Skin epidermis (tissue), 12 donors: ENCODE data around the gene GHRH.
A peak's percentile ranks its signal among the peaks of the same experiment; 100 is the strongest.

Source experiments
- H3K27ac ChIP-seq, 21 experiments: fragments of 200-600 bp; sonication (generic) in 11 of 21; one replicate each; pipeline ENCODE4 v1.5.0; 2020; ENCODE audit warnings: mild to moderate bottlenecking in 3 of 21, inconsistent platforms in 2 of 21, moderate library complexity in 2 of 21
- H3K4me3 ChIP-seq, 7 experiments: fragments of 200-600 bp; sonication (generic) in 2 of 7; one replicate each; pipeline ENCODE4 v1.5.0; 2020; ENCODE audit warnings: inconsistent platforms in 2 of 7, mild to moderate bottlenecking in 2 of 7, moderate library complexity in 1 of 7

Gene GHRH

GRCh38 chr20:37293301-37293943, 31.8 kb upstream of the GHRH start:
- H3K27ac ChIP-seq, result peak overlapping the region in 16 of 21 experiments; percentile 2 to 78 (median 63)
- H3K4me3 ChIP-seq, result no peak overlapping the region

DNA sequence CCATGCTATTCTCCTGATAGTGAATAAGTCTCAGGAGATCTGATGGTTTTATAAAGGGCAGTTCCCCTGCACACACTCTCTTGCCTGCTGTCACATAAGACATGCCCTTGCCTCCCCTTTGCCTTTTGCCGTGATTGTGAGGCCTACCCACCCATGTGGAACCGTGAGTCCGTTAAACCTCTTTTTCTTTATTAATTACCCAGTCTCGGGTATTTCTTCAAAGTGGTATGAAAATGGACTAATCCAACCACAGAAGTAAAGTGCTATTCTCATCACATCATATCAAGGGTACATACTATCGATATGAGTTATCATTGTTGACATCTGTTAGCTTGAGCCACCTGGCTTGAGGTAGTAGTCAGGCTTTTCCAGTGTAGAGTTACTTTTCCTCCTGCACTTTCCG, 30.1 kb upstream of the GHRH start:
- no peak overlapping the region for H3K27ac ChIP-seq

GRCh38 chr20:37290158-37290810, 28.7 kb upstream of the GHRH start:
- Histone ChIP-seq H3K4me3 (peak overlapping the region; percentile 56 to 95 (median 76)), H3K27ac (peak overlapping the region in 20 of 21 experiments; percentile 82 to 99 (median 96))

More for the DNA sequence above, 30.1 kb upstream of the GHRH start:
- H3K4me3 ChIP-seq, result no peak overlapping the region

GRCh38 chr20:37288091-37288490, 26.5 kb upstream of the GHRH start:
- peak overlapping the region in 12 of 21 experiments; percentile 7 to 99 (median 96) for H3K27ac ChIP-seq

DNA sequence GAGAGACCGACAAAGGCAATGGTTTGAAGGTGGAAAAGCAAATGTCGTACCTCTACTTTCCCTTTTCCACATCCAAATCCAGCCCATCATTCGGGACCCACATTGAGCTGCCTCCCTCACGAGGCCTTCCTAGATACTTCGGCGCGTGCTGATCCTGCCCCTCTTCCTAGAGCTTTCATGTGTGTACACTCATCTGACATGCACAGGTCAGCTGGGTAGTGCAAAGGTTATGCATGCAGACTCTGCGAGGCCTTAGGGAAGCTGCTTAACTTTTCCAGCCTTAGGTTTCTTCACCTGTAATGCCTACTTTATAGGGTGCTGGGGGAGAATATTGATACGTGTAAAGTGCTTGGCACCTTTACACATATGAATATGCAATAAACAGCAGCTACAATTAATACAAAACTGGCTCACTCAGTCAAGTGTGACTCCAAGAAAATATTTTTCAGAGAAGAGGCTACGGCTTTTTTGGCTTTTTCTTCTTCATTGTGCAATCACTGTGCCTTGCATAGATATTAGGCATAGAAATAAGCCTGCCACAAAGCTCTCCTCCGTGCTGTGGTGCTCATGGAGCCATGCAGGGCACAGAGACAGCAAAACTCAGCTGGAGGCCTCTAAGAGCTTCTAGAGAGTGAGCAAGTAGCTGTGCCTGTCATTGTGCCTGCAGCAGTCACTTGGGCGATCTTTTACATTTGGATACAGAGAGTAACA, 24.2 kb upstream of the GHRH start:
- no peak overlapping the region for H3K4me3 ChIP-seq
- H3K27ac ChIP-seq, result no peak overlapping the region

More at GRCh38 chr20:37288091-37288490, 26.5 kb upstream of the GHRH start:
- no peak overlapping the region for H3K4me3 ChIP-seq

GRCh38 chr20:37284691-37285161, 23.1 kb upstream of the GHRH start:
- Histone ChIP-seq H3K4me3 (no peak overlapping the region), H3K27ac (no peak overlapping the region)

DNA sequence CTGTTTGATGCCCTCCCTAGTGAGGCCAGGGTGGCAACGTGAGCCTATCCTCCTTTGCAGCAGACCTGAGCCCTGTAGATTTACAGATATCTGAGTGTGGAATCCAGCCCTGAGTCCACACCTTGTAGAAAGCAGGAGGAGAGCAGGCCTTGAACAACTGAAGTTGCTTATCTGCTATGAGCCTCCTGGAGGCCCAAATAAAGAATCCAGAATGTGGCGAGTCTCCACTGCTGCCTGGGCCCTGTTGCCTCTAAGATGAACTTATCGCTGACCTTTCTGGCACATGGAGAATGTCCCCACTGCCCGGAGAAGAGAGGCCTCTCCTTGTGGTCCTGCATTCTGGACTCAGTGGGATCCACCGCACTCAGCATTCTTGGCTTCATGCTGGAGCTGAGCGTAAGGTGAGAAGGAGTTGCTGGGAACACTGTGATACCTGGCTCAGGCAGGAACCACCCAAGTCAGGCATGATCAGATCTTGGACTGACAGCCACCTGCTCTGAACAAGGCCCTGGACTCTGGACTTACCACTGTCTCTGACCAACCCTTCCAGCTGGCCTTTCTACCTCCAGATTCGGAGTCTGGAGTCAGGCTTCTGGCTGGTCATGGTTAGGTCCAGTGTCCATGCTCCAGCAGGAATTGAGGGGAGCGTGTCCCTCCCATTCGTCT, 22.0 kb upstream of the GHRH start:
- Histone ChIP-seq H3K27ac (no peak overlapping the region), H3K4me3 (no peak overlapping the region)

- no peak overlapping the region for H3K4me3 ChIP-seq
- H3K27ac ChIP-seq, result no peak overlapping the region
These were observed 20.9 kb upstream of the GHRH start for GRCh38 chr20:37282556-37282955.

GRCh38 chr20:37280403-37280802, 18.8 kb upstream of the GHRH start:
- H3K4me3 ChIP-seq, result no peak overlapping the region

GRCh38 chr20:37279820-37280219, 18.2 kb upstream of the GHRH start:
- H3K27ac ChIP-seq, result no peak overlapping the region
- no peak overlapping the region for H3K4me3 ChIP-seq

More at GRCh38 chr20:37280403-37280802, 18.8 kb upstream of the GHRH start:
- H3K27ac ChIP-seq, result no peak overlapping the region

DNA sequence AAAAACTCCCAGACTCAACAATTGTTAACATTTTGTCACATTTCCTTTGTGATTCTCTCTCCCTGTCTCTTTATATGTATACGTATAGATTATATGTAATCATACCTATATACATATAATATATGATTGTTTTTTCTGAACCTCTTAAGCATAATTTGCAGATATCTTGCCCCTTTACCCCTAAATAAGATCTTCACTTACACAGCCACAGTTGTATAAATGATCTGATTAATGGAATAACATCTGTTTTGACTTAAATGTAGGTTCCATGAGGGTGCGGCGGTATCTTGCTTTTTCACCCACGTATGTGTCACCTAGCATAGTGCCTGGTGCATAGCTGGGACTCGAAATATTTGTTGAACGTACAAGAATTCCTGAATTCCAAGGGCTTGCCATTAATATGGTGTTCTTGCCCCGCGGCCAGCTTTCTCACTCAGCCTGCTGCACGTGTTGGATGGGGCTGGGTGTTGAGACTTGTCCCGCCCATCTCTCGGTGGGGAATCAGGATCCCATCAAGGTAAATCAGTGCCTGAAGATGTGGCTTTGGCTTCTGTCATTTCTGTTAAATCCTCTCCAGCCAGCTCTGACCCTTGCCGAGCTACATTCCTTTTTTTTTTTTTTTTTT, 17.5 kb upstream of the GHRH start:
- Histone ChIP-seq H3K27ac (no peak overlapping the region), H3K4me3 (no peak overlapping the region)

- peak overlapping the region in 2 of 21 experiments; percentile 21 to 67 for H3K27ac ChIP-seq
- H3K4me3 ChIP-seq, result no peak overlapping the region
These were observed 15.6 kb upstream of the GHRH start for GRCh38 chr20:37277253-37277593.

GRCh38 chr20:37276494-37277252, 15.1 kb upstream of the GHRH start:
- Histone ChIP-seq H3K27ac (peak overlapping the region in 4 of 21 experiments; percentile 14 to 75 (median 44)), H3K4me3 (no peak overlapping the region)

DNA sequence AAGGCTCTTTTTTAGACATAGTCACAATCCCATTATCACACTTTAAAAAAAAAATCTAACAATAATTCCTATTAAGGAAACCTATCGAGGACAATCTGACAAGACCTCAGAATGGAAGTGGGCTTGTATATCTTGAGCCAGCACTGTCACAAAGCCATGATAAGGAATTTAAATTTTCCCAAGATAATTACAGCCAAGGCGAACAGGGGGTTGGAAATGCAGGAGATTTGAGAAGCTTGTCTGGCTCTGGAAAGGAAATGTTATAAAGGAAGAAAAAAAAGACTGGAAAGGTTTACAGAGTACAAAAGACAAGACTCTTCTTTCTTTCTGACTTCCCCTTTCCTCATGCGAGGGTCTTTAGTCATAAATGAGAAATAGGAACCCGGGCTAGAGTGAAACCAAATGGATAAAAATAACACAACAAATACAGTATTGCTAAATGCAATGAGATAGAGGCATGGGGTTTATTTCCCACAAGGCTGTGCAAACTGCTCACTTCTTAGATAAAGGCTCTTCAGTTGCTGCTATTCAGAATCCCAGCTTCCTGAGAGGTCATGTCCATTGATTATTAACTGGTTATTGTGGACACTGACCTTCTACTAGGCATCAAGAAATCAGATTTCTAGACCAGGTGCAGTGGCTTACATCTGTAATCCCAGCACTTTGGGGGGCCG, 13.4 kb upstream of the GHRH start:
- no peak overlapping the region for H3K4me3 ChIP-seq
- peak overlapping the region in 6 of 21 experiments; percentile 5 to 75 (median 43) for H3K27ac ChIP-seq

DNA sequence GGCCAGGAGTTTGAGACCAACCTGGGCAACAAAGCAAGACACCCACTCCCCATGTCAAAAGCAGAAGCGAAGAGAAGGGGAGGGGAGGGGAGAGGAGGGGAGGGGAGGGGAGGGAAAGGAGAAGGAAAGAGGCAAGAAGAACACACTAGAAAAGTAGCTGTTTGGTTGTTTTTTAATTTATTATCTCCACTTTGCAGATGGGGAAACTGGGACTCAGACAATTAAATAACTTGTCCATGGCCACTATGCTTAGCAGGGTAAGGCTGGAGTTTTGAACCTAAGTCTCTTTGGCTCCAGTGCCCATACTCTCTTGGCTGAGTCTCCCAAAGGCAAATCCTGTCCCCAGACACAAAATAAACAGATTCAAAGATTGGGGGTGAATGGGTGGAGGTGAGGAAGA, 12.4 kb upstream of the GHRH start:
- peak overlapping the region in 5 of 21 experiments; percentile 8 to 75 (median 24) for H3K27ac ChIP-seq
- no peak overlapping the region for H3K4me3 ChIP-seq

DNA sequence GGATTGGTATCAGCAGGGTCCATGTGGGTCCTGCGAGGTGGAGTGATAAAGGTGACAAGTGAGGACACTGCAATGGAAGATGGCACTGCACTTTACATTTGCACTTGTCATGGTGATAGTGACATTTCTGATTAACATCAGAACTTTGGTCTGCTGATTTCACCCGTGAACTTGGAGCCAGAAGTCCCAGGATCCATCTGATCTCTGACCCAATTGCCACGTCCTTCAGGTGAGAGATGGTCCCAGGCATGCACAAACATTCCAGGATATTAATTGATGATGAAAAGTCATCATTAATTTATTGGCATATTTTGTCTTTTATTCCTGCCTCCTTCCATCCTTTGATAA, 9.8 kb upstream of the GHRH start:
- peak overlapping the region in 7 of 21 experiments; percentile 39 to 69 (median 61) for H3K27ac ChIP-seq

GRCh38 chr20:37270576-37271420, 9.2 kb upstream of the GHRH start:
- Histone ChIP-seq H3K4me3 (no peak overlapping the region), H3K27ac (peak overlapping the region in 10 of 21 experiments; percentile 17 to 69 (median 56))

More for the DNA sequence above, 9.8 kb upstream of the GHRH start:
- H3K4me3 ChIP-seq, result no peak overlapping the region
